NOMO-1 (cell line): ENCODE results near the gene PRR7.

Experiments used
- DNase-seq, 2 experiments: peaks; one replicate each; lab custom pipeline; 2025; ENCODE audit not compliant: unreplicated experiment in 2 of 2; lab: John Stamatoyannopoulos, UW

PRR7 gene

DNA sequence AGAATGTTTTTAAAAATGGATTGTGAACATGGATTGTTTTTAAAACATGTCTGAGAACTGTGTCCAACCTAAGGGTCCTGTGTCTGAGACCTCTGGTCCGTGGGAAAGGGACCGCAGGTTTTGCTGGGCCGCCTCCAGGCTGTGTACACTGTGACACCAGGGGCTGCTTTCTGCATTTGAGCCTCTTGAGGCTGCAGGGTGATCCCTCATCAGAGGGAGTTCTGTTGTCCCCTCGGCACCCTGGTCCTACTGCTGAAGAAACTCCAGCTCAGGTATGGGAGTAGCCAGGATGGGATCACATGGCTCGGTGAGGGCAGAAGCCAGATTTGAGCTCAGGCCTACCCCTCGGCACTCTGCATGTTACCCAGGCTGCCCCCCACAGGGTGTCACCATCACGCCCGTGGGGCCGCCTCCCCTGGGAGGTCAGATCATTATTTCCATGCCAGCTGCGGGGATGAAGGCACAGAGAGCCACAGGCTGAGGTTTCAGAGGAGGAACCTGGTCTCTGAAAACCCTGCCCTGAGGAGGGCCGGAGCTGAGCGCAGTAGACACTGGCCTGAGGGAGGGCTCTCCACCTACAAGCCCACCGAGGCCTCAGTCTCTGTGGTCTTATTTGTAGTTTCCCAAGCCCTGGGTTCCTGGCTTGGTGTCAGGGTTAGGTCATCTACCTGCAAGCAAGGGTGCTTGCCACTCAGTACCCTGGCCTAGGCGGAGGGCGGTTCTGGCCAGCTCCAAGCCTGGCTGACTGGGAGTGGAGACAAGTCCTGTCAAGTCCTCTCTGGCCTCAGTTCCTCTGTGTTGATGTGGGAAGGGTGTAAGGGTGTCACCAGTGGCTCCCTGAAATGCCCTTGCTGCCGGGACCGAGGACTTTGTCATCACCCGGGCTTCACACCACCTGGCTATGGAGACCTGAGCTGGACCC, 2.8 kb downstream of the PRR7 start:
- DNase-seq: no peak

DNA sequence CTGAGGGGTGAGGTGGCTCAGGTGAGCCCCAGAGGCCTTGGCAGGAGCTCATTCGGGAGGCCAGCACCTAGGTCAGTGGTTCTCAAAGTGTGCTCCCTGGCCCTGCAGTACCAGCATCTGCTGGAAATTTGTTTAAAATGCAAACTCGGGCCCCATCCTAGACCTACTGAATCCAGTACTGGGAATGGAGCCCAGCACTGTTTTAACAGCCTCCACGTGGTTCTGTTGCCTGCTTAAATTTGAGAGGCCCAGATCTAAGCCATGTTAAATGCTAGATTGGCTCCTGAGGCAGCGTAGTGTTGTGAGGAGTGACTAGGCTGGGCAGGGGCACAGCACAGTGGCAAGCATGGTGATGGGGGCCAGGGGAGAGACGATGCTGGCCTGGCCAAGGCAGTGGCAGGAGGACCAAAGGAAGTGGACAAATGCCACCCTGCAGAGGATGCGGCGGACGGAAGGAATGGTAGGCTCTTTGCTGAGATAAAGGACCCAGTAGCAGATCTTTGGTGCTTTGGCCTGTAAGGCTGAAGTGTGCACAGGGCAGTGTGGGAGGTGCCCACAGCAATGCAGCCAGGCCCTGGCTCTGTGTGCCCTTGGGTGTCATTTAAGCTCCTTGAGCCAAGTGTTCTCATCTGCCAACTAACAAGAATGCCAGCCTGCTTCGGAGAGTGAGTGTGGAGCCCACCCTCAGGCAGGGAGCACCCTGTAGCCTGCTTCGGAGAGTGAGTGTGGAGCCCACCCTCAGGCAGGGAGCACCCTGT, 4.2 kb downstream of the PRR7 start:
- no peak for DNase-seq

DNA sequence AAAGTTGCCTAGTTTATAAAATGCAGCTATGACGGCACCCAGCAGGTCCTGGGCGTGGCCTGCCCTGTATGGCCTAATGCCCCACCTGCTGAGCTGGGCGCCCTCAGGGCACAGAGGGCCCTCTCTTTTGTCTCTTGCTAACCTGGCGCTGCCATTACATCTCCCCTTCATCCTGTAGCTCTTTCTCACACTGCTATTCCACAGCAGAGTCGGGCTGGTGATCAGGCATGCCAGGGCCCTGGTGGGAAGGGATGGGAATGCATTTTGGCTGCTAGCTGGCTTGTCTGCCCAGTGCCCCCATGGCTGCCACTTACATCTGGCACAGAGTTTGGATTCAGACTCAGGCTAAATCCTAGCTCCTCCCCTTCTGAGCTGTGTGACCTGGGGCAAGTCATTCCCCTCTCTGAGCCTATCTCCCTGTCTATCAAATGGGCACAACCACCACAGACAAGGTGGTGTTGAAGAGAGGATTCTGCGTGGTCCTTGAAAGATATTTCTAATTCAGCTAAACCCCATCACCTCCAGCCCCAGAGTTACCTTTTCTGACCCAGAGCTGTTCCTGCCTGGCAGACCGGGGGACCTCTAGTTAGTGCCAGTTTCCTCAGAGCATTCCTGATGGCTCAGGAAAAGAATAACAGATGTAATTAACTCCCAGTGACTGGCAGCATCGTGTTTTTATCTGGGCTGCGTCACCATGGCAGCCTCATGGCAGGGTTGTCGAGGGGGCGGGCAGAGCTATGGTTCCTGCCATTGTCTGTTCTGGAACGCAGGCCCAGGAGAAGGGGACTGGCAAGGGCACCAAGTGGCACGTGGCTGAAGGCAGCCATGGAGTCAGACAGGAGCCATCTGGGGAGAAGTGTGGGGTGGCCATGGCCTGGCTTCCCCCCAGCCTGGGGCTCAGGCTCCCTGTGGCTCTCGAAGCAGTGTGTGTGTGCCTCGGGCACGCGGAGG, 6.3 kb downstream of the PRR7 start:
- no peak for DNase-seq

DNA sequence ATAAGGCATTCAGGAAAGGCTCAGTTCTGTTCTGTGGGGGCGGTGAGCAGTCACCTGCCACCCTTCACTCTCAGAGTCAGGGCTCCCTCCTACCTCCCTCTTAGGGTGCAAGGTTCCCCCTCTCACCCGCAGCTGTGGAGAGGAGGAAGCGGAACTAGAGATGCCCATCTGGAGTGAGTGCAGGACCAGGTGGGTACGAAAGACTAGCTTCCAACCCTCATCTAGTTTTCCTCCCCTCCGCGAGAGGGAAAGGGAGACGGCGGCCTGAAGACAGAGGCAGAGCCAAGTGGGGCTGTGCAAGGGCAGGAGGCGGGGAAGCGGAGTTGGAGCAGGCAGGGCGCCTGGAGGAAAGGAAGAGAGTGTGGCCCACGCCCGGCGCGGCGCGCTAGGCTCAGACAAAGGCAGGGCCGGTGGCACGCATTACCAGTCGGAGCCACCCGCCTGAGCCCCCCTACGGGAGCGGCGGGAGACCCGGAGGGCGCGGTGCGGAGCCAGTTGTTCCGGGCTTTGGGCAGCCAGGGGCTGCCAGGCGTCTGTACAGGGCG, 7.3 kb downstream of the PRR7 start:
- no peak for DNase-seq

DNA sequence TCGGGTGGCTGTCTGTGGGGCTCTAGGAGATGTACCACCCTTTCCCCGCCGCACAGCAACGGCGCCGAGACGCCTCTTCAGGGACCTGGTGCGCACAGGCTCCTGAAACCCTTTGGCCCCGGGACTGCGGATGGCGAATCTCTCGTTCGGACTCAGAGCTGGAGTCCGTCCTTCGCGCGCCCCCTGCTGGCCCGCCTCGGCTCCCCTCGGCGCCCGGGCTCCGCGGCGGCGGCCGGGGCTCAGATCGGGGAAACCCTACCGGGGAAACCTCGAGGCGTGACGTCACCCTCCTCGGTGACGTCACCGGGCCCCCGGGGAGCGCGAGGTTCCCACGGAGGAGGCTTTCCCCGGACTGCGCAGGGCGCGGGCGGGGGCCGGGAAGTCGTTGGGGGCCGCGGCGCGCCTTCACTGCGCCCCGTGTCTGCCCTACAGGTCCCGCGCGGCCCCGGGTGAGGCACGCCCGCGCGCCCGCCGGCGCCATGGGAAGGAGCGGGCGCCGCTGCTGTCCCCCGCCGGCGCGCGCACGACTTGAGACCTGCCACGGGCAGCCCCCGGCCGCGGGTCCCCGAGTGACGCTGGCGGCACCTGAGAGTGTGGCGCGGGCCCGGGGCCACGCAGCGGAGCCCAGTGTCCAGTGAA, 7.9 kb downstream of the PRR7 start:
- DNase-seq: peak; percentile 82 to 84

DNA sequence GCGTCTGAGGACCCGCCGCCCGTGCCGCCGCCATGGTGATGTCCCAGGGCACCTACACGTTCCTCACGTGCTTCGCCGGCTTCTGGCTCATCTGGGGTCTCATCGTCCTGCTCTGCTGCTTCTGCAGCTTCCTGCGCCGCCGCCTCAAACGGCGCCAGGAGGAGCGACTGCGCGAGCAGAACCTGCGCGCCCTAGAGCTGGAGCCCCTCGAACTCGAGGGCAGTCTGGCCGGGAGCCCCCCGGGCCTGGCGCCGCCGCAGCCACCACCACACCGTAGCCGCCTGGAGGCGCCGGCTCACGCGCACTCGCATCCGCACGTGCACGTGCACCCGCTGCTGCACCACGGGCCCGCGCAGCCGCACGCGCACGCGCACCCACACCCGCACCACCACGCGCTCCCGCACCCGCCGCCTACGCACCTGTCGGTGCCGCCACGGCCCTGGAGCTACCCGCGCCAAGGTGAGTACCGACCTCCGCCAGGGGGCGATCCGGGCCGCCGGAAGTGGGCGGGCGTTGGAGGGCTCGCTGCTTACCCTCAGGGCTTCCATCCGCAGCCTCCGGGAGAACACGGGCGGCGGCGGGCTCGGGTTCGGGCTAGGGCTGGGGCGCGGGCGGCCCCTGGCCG, 8.5 kb downstream of the PRR7 start:
- DNase-seq: peak; percentile 63 to 71

DNA sequence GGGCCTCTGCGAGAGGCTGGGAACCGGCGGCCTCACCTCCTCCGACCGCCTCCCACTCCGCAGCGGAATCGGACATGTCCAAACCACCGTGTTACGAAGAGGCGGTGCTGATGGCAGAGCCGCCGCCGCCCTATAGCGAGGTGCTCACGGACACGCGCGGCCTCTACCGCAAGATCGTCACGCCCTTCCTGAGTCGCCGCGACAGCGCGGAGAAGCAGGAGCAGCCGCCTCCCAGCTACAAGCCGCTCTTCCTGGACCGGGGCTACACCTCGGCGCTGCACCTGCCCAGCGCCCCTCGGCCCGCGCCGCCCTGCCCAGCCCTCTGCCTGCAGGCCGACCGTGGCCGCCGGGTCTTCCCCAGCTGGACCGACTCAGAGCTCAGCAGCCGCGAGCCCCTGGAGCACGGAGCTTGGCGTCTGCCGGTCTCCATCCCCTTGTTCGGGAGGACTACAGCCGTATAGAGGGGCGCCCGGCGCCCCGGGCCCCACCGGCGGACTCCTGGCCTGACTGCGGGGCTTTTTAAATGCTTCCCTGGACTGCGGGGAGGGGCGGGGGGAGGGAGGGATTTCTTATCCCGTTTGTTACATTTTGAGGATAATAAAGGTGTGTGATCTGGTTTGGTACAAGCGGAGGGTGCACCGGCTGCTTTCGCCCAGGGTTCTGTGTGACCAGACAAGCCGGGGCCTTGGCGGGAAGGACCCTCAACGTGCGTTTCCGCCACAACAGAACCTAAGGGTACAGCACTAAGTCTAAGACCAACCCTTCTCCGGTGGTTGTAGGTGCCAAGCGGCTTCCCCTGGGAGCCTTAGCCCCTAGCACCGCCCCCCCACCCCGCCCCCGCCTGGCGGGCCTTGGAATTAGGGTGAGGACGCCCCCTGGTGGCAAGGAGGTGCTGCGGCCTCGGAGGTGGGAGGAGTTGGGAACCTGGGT, 9.3 kb downstream of the PRR7 start:
- DNase-seq: peak; percentile 67 to 90

DNA sequence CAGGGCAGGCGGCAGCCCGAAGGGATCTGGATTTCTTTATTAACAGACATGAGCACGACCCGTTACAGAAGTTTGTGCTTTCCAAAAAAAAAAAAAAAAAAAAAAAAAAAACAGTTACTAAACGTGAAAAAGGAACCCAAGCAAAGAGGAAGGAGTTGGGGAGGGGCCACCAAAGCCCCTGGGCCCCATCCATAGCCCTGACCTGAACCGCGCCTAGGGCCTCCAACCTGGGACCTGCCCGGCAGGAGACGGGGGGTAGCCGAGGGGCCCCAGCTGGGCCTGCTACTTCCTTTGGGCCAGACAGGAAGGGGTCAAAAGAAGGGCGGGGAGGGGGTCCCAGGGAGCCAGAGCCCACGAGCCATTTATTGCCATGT, 10.0 kb downstream of the PRR7 start:
- DNase-seq: no peak

DNA sequence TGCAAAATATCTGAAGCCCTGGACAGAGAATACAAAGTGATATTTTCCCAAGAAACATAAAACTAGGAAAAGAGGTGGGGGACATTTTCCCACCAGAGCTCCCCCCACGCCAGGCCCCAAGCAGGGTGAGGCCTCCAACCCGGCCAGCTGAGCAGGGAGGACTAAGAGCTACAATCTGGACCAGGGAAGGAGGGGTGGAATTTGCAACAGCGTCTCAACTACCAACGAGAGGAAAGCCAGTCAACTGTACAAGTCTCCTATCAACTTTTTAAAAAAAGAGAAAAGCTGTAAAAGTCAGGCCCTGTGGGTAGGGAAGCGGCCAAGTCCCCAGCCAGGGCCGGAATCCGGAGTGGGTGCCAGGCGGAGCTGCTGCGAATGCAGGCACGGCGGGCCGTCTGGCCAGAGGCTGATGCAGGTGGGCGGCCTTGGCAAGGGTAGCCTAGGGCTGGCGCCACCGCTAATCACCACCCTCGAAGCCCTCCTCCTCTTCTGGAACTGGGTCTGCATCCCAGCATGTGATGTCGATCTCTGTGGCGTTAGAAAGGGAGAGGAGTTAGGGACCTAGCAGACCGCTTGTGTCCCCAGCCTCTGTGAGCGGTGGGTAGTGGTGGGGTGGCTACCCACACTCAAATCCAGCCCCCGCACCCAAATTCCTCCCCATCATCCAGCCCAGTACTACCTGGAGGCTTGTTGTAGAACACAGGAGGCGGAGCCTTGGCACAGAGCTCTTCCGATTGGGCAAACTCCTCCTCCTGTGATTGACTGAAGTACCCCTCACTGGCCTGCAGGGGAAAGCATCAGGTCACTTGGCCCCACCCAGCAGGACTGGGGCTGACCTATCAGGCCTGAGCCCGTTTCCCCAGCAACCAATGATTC, 10.6 kb downstream of the PRR7 start:
- DNase-seq: peak; percentile 80 to 88

DNA sequence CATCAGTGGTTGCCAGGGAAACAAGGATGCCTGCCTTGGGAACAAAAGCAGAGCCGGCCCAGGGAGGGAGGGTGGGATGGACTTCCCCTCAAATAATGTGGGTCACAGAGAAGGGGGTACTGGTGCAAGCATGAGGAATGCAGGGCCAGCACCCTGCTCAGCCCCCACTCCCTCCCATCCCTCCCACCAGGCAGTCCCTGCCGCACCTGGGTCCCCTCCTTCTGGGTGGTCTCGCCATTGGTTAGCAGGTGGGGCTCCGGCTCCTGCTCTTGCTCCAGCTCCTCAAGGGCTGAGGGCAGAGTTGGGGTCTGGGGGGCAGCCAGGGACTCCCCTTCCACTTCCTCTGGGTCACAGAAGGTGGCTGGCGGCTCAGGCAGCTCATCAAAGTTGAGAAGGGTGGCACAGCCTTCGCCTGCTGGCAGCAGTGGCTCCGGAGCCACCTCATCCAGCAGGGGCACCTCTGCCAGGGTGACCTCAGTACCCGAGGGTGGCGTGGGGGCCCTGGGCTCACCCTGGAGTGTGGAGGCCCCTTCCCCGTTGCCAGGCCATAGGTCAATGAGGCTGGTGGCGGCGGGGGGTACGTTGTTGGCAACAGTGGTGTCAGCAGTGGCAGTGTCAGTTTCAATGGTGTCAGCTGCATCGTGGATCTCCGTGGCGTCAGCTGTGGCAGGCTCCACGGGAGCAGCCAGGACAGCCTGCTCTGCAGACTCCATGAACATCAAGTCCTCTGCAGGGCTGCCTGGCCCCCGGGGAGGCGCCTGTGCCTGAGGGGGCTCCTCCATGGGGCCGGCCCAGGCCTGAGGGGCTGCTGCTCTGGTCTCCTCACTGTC, 11.5 kb downstream of the PRR7 start:
- DNase-seq: no peak

DNA sequence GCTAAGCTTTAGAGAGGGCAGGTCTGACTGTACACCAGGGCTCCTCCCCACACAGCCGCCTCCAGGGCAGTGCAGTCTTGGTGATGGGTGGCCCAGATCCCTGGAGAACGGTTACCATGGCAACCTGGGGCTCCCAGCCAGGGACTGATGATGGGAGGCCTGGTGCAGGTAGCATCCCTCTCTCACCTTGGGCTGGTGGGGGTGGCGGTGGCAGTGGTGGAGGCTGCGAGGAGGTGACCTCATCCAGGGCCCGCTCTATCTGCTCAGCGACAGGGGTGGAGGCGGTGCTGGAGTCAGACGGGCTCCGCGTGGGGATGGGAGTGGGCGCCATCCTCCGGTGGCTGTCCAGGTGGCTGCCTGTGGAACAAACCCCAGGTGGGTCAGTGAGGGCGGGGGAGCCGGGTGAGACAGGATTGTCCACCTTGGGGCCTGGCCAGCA, 12.3 kb downstream of the PRR7 start:
- no peak for DNase-seq

DNA sequence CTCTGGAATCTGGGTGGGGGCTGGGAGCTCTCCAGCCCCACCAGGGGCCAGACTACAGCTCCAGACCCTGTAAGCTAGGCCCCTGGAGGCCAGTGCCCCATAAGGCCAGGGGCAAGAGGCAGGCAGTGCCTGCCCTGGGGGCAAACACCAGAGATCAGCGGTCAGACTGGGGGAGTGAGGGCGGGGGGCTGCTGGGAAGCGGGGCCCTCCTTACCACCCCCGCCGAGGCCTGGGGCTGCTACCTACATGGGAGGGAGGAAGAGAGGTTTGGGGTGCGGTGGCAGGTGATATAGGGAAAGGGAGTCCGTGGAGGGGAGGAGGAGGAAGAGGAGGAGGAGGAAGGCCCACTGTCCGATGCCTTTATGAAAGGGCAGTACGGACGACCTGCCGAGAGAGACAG, 12.7 kb downstream of the PRR7 start:
- no peak for DNase-seq

DNA sequence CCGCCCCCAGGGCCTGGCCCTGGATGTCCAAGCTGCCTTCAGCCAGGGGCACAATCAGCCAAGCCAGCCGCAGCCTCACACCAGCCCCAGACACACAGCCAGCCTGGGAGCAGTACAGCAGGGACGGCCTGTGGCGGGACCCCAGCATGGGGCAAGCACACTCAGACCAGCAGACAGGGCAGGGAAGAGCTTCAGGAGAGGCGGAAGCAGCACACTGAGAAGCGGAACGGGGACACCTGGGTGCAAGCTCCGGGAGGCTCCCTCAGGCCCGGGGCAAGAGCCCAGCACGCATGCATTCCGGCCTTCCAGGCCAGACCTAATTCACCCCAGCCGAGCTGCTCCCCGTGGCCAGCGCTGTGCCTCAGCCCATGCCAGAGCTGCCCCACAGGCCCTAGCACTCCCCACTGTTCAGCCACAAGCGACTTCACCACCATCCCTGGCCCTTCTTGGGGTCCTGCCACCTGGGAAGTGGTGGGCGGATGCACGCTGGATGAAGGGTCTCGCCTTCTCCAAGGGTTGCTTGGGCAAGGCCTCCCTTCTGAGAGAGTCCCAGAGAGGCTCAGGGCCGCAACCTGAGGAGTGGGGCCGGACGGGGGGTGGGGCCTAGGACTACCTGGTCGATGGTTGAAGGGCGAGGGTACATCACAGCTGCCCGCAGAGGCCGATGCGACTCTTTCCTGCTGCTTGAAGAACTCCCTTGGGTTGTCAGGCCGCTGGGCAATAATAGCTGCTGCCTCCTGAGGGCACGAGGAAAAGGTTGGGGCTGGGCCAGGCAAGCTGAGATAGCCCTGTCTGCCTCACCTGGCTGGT, 13.4 kb downstream of the PRR7 start:
- DNase-seq: no peak

DNA sequence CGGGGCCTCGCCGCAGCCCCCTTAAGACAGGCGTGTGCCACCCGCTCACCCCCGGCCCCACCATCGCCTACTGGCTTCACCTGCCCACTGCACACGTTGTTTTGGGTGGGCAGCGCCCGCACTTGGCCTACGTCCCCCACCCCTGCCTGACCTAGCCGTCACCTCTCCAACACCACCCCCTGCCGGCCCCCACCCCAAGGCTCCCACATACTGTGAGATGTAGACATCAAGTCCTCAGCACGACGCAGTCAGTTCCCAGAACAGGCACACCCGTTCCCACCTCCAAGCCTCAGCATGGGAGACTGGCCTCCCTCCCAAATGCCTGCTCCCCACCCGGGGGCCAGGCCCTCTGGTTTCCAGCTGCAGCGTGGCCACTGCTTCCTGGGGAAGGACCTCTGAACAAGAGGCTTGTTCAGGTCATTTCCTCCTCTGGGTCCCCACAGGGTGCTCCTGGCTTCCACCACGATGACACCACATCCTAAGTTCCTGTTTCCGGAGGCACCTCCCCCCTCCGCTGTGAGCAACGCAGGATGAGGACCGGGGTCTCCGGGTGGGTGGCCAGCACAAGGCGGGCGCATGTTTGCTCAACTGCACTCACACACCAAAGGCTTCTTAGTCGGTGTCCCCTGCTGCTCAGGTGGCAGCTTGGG, 15.5 kb downstream of the PRR7 start:
- DNase-seq: peak; percentile 24 to 42

DNA sequence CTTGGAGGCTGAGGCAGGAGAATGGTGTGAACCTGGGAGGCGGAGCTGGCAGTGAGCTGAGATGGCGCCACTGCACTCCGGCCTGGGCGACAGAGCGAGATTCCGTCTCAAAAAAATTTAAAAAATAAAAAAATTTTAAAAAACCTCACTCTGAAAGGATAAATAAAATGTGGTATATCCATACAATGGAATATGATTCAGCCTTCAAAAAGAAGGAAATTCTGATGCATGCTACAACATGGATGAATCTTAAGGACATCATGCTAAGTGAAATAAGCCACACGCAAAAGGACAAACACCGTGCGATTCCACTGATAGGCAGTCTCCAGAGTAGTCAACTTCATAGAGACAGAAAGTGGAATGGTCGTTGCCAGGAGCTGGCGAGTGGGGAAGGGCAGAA, 18.4 kb downstream of the PRR7 start:
- no peak for DNase-seq
